HG02938 (cell line): Measurements from ENCODE around the gene DSC3.
"Not testable (repeated sequence)": the region's sequence is repeated elsewhere in the genome, so short reads cannot be mapped to it uniquely, and the experiment has no call there.

Experiments used
- ATAC-seq: cut with Tn5 transposase; IDR thresholded peaks from one replicate; pipeline ENCODE4 v1.9.1; 2021; ENCODE audit warnings: mild to moderate bottlenecking, moderate library complexity; ENCODE audit not compliant: unreplicated experiment

Gene DSC3

GRCh38 chr18:30978091-30978490 is 64.5 kb downstream of the DSC3 start:
- not testable (repeated sequence) for ATAC-seq

DNA sequence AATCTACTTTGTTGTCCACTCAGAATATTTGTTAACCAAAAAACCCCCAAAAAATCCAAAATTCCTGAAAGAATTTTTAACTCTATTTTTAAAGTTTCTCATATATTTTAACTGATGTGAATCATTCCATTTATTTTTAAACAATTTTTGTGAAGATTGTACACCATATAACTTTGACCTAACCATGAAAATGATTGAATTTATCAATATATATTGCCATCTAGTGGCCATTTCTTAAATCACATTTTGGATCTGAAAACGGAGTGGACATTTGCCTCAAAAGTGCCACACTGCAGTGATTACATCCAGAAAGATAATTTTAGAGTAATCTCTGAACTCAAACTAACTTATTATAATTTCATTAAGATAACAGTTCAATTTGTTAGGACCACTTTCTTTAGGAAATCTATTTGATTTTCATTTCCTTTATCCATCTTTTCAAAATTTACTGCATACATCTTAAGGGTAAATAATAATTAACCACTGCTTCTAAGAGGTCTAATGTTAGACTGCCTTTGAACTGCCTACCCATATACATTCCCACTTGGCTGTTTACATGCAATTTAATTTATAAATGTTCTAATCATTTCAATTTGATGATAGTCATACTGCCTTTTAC is 71.1 kb downstream of the DSC3 start:
- peak; percentile 67 for ATAC-seq

- no peak for ATAC-seq
These were observed 72.2 kb downstream of the DSC3 start for GRCh38 chr18:30970196-30970816.

DNA sequence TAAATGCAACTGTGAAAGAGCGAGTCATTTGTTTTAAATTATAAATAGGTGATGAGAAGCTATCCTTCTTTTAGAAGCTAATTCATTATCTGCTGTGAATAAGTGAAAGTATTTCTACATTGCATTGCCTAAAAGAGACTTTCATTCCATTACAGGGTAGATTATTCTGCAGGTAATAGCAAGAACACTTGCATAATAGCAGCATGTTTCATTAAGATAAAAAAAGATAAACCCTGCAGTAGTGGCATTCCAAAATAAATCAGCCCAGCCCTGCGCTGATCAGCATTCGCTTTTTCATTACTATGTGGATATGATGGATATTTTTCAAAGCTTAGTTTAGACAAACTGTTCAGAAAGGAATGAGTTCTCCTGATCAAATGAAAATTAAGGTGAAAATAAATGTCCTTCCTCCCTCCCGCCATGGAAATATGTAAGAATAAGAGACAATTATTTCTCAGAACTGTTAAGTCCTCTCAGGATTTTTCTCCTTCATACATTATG is 72.8 kb downstream of the DSC3 start:
- no peak for ATAC-seq

DNA sequence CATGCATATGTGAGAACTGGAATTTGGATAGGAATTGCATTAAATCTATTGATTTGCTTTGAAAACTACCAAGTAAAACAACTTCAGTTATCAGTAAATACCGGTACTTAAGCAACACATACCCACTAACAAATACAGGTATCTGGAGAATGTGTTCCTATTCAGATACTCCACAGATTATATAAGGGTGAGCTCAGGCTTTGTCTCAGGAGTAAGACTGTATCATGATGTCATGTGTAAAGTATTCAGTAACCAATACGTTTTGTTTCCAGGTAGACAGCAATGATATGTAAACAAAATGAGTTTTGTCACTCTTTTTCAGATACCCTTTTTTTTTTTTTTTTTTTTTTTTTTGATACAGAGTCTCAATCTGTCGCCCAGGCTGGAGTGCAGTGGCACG is 74.8 kb downstream of the DSC3 start:
- ATAC-seq, result no peak

DNA sequence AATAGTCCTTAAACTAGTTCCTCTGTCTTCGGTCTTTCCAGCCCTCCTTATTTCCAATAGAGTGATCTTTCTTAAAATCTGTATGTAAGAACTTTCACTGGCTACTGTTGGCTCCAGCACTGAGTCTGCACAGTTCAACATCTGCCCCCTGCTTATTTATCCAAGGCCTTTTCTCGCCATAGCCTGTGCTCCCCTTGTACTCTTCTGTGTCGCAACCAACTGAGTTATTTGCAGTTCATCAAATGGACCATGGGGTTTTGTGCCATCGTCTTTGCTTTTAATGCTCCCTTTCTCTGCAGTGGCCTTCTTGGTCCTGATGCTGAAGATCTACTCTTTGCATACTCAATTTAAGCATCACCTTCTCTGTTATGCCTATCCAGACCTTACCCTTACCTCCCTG is 77.3 kb downstream of the DSC3 start:
- ATAC-seq, result no peak

- ATAC-seq, result no peak
These were observed 81.9 kb downstream of the DSC3 start for GRCh38 chr18:30960661-30961060.

- ATAC-seq, result no peak
These were observed 85.5 kb downstream of the DSC3 start for GRCh38 chr18:30957066-30957465.

GRCh38 chr18:30954262-30954661 is 88.3 kb downstream of the DSC3 start:
- no peak for ATAC-seq

DNA sequence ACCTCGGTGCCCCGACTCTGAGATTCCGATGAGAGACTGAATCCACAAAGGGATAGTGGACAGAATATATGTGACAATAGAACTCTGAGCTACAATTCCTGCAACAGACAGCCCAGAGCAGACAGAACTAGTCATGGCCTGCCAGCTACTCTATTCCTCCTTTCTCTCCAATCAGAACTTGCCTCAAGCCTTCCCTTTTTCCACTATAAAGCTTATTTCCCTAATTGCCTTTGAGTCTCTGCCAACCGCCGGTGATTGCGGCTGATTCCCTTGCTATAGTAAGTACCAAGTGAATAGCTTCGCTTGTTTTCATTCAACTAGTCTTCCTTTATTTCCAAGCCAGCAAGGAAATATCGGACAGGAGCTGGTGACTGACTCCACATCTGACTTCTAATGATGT is 96.8 kb downstream of the DSC3 start:
- no peak for ATAC-seq

GRCh38 chr18:30944773-30945417 is 97.6 kb downstream of the DSC3 start:
- ATAC-seq, result no peak

DNA sequence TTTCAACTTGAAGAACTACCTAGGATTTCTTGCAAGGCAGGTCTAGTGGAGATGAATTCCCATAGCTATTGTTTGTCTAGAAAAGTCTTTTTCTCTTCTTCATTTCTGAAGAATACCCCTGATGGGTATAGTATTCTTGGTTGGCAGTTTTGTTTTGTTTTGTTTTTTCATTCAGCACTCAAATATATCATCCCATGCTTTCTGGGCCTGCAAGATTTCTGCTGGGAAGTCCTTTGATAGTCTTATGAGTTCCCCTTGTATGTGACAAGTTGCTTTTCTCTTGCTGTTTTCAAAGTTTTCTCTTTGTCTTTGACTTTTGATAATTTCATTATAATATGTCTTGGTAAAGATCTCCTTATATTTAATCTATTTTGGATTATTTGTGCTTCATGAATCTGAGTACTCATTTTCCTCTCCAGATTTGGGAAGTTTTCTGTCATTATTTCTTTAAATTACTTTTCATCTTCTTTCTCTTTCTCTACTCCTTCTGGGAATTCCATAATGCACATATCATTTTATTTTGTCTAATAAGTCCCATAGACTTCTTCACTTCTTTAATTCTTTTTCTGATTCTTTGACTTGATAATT is 101.5 kb downstream of the DSC3 start:
- no peak for ATAC-seq
